Measurements from ENCODE around the gene MAP1S. TPM values are rescaled to one million over a fixed set of nuclear protein-coding genes. Genes with fewer than 3 reads are reported as not detected.
A peak's percentile ranks its signal among the peaks of the same experiment; 100 is the strongest.

The MAP1S gene
- total and polyA plus RNA-seq, 2 of the 8 experiments (the other 6 are each of a cell fraction or from before 2014, with no cell fraction given), result 66.7 to 115 TPM

DNA sequence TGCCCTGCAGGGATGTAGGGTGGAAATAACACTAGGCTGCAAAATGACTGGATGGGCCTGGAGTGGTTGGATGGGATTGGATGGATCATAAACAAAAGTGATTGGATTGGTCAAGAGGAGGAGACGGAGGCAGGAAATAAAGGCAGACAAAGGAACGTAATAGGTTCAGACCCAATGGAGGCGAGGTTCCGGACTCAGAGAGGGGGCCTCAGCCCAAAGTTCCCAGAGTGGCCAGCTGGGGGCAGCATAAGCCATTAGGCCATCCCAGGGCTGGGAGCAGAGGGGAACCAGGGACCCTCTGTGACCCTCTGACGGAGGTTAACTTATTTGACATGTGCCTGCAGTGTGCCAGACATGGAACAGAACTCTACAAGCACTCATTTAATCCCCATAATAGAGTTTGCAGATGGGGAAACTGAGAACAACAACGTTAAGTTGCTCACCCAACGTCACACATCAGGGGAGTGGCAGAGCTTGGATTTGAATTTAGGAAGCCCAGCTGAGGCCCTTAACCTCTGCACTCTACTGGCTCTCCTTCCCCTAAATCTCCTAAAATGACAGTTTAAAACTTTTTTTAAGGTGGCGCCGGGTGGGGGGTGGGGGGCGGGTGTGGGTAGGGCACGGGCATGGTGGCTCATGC is 15.3 kb upstream of the MAP1S start:
- Histone ChIP-seq H3K4me1 (replicated peaks in 1 of 4; ENCODE audit: control insufficient read depth in 3 of 4, insufficient read depth in 4 of 4, low read length in 3 of 4) (no peaks in the 10 kb centered on the region; a peak in 2 of 7 replicates), H4K5ac (ENCODE audit: insufficient read length, low read depth, low read length) (no peak overlapping the region), H3K4me2 (ENCODE audit: insufficient read depth in 1 of 2, low read depth in 2 of 2, low read length in 2 of 2) (no peak overlapping the region), H3K9me3 (ENCODE audit: insufficient read depth in 2 of 2, low read depth in 1 of 2, low read length in 1 of 2) (no peaks in the 10 kb centered on the region), H2BK15ac (ENCODE audit: low read length) (no peak overlapping the region), H2BK120ac (replicated peaks; ENCODE audit: low read depth, low read length) (no peak overlapping the region), H3K9ac (replicated peaks in 1 of 4; ENCODE audit: extremely low read depth in 1 of 4, low read depth in 3 of 4, low read length in 3 of 4) (no peak overlapping the region), H2BK5ac (ENCODE audit: low read depth, low read length) (no peak overlapping the region), H3K27me3 (replicated peaks in 1 of 4; ENCODE audit: control insufficient read depth in 3 of 4, extremely low read depth in 1 of 4, insufficient read depth in 3 of 4, low read length in 3 of 4) (peaks cover 0 to 6% (median 5%) of the 10 kb centered on the region in 4 experiments; a peak in 4 of 7 replicates), H3K36me3 (ENCODE audit: control insufficient read depth in 2 of 4, insufficient read depth in 4 of 4, low read length in 3 of 4) (no peaks in the 10 kb centered on the region), H3K18ac (ENCODE audit: extremely low read depth, low read length) (no peak overlapping the region), H3K79me1 (ENCODE audit: low read depth, low read length) (no peaks in the 10 kb centered on the region), H2BK12ac (ENCODE audit: low read depth, low read length) (no peak overlapping the region), H4K8ac (ENCODE audit: extremely low read depth, insufficient read depth, low read length) (no peak overlapping the region), H3K79me2 (ENCODE audit: control insufficient read depth in 1 of 2, insufficient read depth in 2 of 2, low read length in 2 of 2) (no peaks in the 10 kb centered on the region), H3K14ac (ENCODE audit: insufficient read length) (no peak overlapping the region), H4K20me1 (replicated peaks in 1 of 2; ENCODE audit: control insufficient read depth in 1 of 2, insufficient read depth in 2 of 2, low read length in 2 of 2) (no peaks in the 10 kb centered on the region), H3K4me3 (ENCODE audit: extremely low read depth in 1 of 4, insufficient read depth in 2 of 4, low read depth in 3 of 4, low read length in 4 of 4) (no peak overlapping the region), H3K23ac (ENCODE audit: insufficient read length) (no peak overlapping the region), H2BK20ac (ENCODE audit: low read length) (no peak overlapping the region), H3K23me2 (ENCODE audit: low read depth, low read length) (peaks cover 3% of the 10 kb centered on the region; the same call in 1 of the 2 replicates), H2AK5ac (ENCODE audit: low read depth, low read length) (no peak overlapping the region), H3K27ac (ENCODE audit: low read depth, low read length) (no peak overlapping the region), H3K4ac (replicated peaks; ENCODE audit: insufficient read length, low read depth, low read length) (no peak overlapping the region), H4K91ac (replicated peaks; ENCODE audit: insufficient read length, low read length) (no peak overlapping the region), H3K56ac (replicated peaks; ENCODE audit: insufficient read length, low read depth, low read length) (no peak overlapping the region), H2AFZ (ENCODE audit: low read length) (no peak overlapping the region)
- ChIA-PET POLR2A (ENCODE audit: partially characterized antibody) (interaction anchor here (0.6 to 1.7 kb wide), 3 partner anchors 11 to 98 kb away, joined by 3 to 6 read pairs (median 3); partner anchors contain the start of gene UNC13A), CTCF (ENCODE audit: partially characterized antibody) (interaction anchor here (0.6 to 5.5 kb wide), 28 partner anchors 8 to 517 kb away, joined by 3 to 34 read pairs (median 4); partner anchors contain the start of gene MAP1S)
- FAIRE-seq, result peak; percentile 94
- 69% methylated on average over 7 of the region's 11 CpGs; no CpG with 5 or more reads in 1 of the 2 experiments for WGBS, 2 experiments (ENCODE audit: extremely low coverage in 1 of 2, insufficient coverage in 1 of 2, insufficient read length in 1 of 2, insufficient replicate concordance in 2 of 2, low coverage in 1 of 2, low lambda C conversion rate in 2 of 2, missing lambda C conversion rate in 1 of 2)
- DNase-seq (ENCODE audit: low read depth in 1 of 2, low spot score in 2 of 2), result peak in 1 of 2 experiments; percentile 95
- TF ChIP-seq SAP30 (IDR thresholded peaks at IDR 0.05; ENCODE audit: insufficient read depth, insufficient replicate concordance, low read length) (no peak), RAD21 (IDR thresholded peaks at IDR 0.05 in 1 of 2, conservative IDR thresholded peaks at IDR 0.05 in 1 of 2; ENCODE audit: low read depth in 2 of 2, low read length in 2 of 2) (peak; percentile 71 to 80), RFX5 (IDR thresholded peaks at IDR 0.05; ENCODE audit: borderline replicate concordance, low read depth, low read length) (no peak), SUZ12 (IDR thresholded peaks at IDR 0.05; ENCODE audit: low read length) (no peak), CREB1 (IDR thresholded peaks at IDR 0.05) (no peak), RNF2 (IDR thresholded peaks at IDR 0.05; ENCODE audit: borderline replicate concordance, low read depth, low read length, missing control alignments, poor library complexity, severe bottlenecking) (no peak), EZH2 (IDR thresholded peaks at IDR 0.05; ENCODE audit: low read depth, low read length, severe bottlenecking) (no peak), SIRT6 (IDR thresholded peaks at IDR 0.05; ENCODE audit: low read length) (no peak), JUND (IDR thresholded peaks at IDR 0.05; ENCODE audit: low read length) (no peak), CHD1 (IDR thresholded peaks at IDR 0.05; ENCODE audit: low read depth, low read length) (no peak), EGR1 (IDR thresholded peaks at IDR 0.05; ENCODE audit: borderline replicate concordance, low read depth, low read length) (no peak), EP300 (IDR thresholded peaks at IDR 0.05; ENCODE audit: borderline replicate concordance in 1 of 2, low read depth in 2 of 2, low read length in 2 of 2) (no peak)
